ENCODE data around the gene NDRG4.
"Not testable (repeated sequence)": the region's sequence is repeated elsewhere in the genome, so short reads cannot be mapped to it uniquely, and the experiment has no call there.

NDRG4 gene

GRCh38 chr16:58464916-58465731 lies 34.8 kb upstream of the NDRG4 start:
- no peak for DNase-seq (ENCODE audit: low read depth in 2 of 2)

GRCh38 chr16:58465817-58466216 lies 34.1 kb upstream of the NDRG4 start:
- no peak for DNase-seq (ENCODE audit: low read depth in 2 of 2)

GRCh38 chr16:58466396-58466795 lies 33.5 kb upstream of the NDRG4 start:
- DNase-seq (ENCODE audit: low read depth in 2 of 2) = no peak

GRCh38 chr16:58467905-58468304 lies 32.0 kb upstream of the NDRG4 start:
- no peak for DNase-seq (ENCODE audit: low read depth in 2 of 2)

- DNase-seq (ENCODE audit: low read depth in 2 of 2) = no peak
Measured at GRCh38 chr16:58471209-58471975, 28.6 kb upstream of the NDRG4 start.

GRCh38 chr16:58472266-58472665 lies 27.7 kb upstream of the NDRG4 start:
- DNase-seq (ENCODE audit: low read depth in 2 of 2) = no peak

GRCh38 chr16:58472827-58473226 lies 27.1 kb upstream of the NDRG4 start:
- no peak for DNase-seq (ENCODE audit: low read depth in 2 of 2)

- DNase-seq (ENCODE audit: low read depth in 2 of 2) = no peak
Measured at GRCh38 chr16:58474296-58474695, 25.6 kb upstream of the NDRG4 start.

GRCh38 chr16:58475091-58475619 lies 24.8 kb upstream of the NDRG4 start:
- DNase-seq (ENCODE audit: low read depth in 2 of 2) = no peak

- DNase-seq (ENCODE audit: low read depth in 2 of 2) = no peak
Measured at GRCh38 chr16:58476791-58477190, 23.2 kb upstream of the NDRG4 start.

- no peak for DNase-seq (ENCODE audit: low read depth in 2 of 2)
Measured at GRCh38 chr16:58478427-58478826, 21.5 kb upstream of the NDRG4 start.

- DNase-seq (ENCODE audit: low read depth in 2 of 2) = no peak
Measured at GRCh38 chr16:58481226-58481869, 18.6 kb upstream of the NDRG4 start.

GRCh38 chr16:58481931-58482330 lies 18.0 kb upstream of the NDRG4 start:
- DNase-seq (ENCODE audit: low read depth in 2 of 2) = no peak

GRCh38 chr16:58485184-58485887 lies 14.6 kb upstream of the NDRG4 start:
- DNase-seq (ENCODE audit: low read depth in 2 of 2) = no peak

- peak; percentile 52 to 63 for DNase-seq (ENCODE audit: low read depth in 2 of 2)
Measured at GRCh38 chr16:58487566-58488351, 12.2 kb upstream of the NDRG4 start.

GRCh38 chr16:58488531-58488930 lies 11.4 kb upstream of the NDRG4 start:
- no peak for DNase-seq (ENCODE audit: low read depth in 2 of 2)

- DNase-seq (ENCODE audit: low read depth in 2 of 2) = no peak
Measured at GRCh38 chr16:58490065-58490464, 9.9 kb upstream of the NDRG4 start.

GRCh38 chr16:58490539-58490938 lies 9.4 kb upstream of the NDRG4 start:
- not testable (repeated sequence) for DNase-seq (ENCODE audit: low read depth in 2 of 2)

GRCh38 chr16:58492066-58492465 lies 7.9 kb upstream of the NDRG4 start:
- no peak for DNase-seq (ENCODE audit: low read depth in 2 of 2)

GRCh38 chr16:58492735-58493134 lies 7.2 kb upstream of the NDRG4 start:
- no peak for DNase-seq (ENCODE audit: low read depth in 2 of 2)

All from stimulated activated CD4-positive, alpha-beta T cell treated with anti-CD3 and anti-CD28 coated beads, Interleukin-15, amount 100 ng/mL, for 48 hours (primary cell).